ENCODE results near the gene ITGB1BP1. TPM values are rescaled to one million over a fixed set of nuclear protein-coding genes. Genes with fewer than 3 reads are reported as not detected.

ITGB1BP1 gene, protein sequence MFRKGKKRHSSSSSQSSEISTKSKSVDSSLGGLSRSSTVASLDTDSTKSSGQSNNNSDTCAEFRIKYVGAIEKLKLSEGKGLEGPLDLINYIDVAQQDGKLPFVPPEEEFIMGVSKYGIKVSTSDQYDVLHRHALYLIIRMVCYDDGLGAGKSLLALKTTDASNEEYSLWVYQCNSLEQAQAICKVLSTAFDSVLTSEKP
- 10 to 100 TPM; 46.5 to 76.7 (median 69.0) TPM for total RNA-seq
- total RNA-seq (2013), result 39.2 TPM
- total RNA-seq, result 21.2 to 60.0 (median 33.1) reads per million in 29 experiments

- ChIA-PET POLR2A (interaction anchor here (0.5 to 0.7 kb wide), 5 partner anchors 261 to 1902 kb away, joined by 3 to 4 read pairs (median 3); no protein-coding TSS in a partner anchor), CTCF (interaction anchor here in 1 of 2 donors (0.5 kb wide), 1 partner anchor 254 kb away, joined by 5 read pairs; no protein-coding TSS in a partner anchor)
- Histone ChIP-seq H3K27me3 (replicated peaks in 1 of 2; ENCODE audit: control insufficient read depth in 2 of 2, extremely low read depth in 1 of 2, insufficient read depth in 2 of 2, low read length in 1 of 2) (no peaks in the 10 kb centered on the region), H3K36me3 (ENCODE audit: control insufficient read depth in 2 of 2, extremely low read depth in 1 of 2, insufficient read depth in 1 of 2, low read length in 1 of 2) (peaks cover 0 to 6% of the 10 kb centered on the region in 2 donors), H3K9me3 (no peaks in the 10 kb centered on the region), H3K4me3 (ENCODE audit: control insufficient read depth in 1 of 2, extremely low read depth in 1 of 2, low read length in 1 of 2) (peak within 1 kb of the TSS; percentile 88 to 95), H3K27ac (ENCODE audit: low read length) (peak within 1 kb of the TSS; percentile 81), H3K4me1 (ENCODE audit: control insufficient read depth in 1 of 2, extremely low read depth in 1 of 2, insufficient read depth in 2 of 2, low read length in 2 of 2) (peaks cover 10 to 30% of the 10 kb centered on the region in 2 experiments)
- DNase-seq (peak; percentile 89 to 98 (median 94)), ATAC-seq (replicated peaks in 1 of 4) (peak; percentile 86 to 91 (median 88))
- WGBS (ENCODE audit: insufficient coverage), result under 1% methylated on average over 86 of the region's 91 CpGs
- no peak within 1 kb of the TSS for H3K4me3 Mint-ChIP-seq
- peaks cover 26 to 34% (median 29%) of the 10 kb centered on the region in 3 donors for H3K4me1 Mint-ChIP-seq
- H3K27me3 Mint-ChIP-seq, result no peaks in the 10 kb centered on the region
- H3K36me3 Mint-ChIP-seq, result peaks cover 9% of the 10 kb centered on the region
- peak within 1 kb of the TSS; percentile 93 for H3K27ac Mint-ChIP-seq
- H3K9me3 Mint-ChIP-seq, result no peaks in the 10 kb centered on the region
Observed at GRCh38 chr2:9423100-9423921, at the start of gene ITGB1BP1, which contains the start of gene CPSF3. ITGB1BP1 (minus strand) TSS chr2:9423528; CDS start chr2:9418697, 4,831 bp downstream. CPSF3 (plus strand) TSS chr2:9423654; CDS start chr2:9423774, 120 bp downstream.

GRCh38 chr2:9472511-9472910 is 49.2 kb upstream of the ITGB1BP1 start:
- peaks cover 0 to 16% of the 10 kb centered on the region in 2 donors for H3K36me3 ChIP-seq (ENCODE audit: control insufficient read depth in 2 of 2, extremely low read depth in 1 of 2, insufficient read depth in 1 of 2, low read length in 1 of 2)
- DNase-seq, result no peak
- peaks cover 16% of the 10 kb centered on the region for H3K36me3 Mint-ChIP-seq
- no peak overlapping the region for H3K4me3 ChIP-seq (ENCODE audit: control insufficient read depth in 1 of 2, extremely low read depth in 1 of 2, low read length in 1 of 2)
- H3K9me3 ChIP-seq, result no peaks in the 10 kb centered on the region
- H3K4me1 ChIP-seq (ENCODE audit: control insufficient read depth in 1 of 2, extremely low read depth in 1 of 2, insufficient read depth in 2 of 2, low read length in 2 of 2), result peaks cover 3 to 35% of the 10 kb centered on the region in 2 experiments
- no peaks in the 10 kb centered on the region for H3K27me3 ChIP-seq (replicated peaks in 1 of 2; ENCODE audit: control insufficient read depth in 2 of 2, extremely low read depth in 1 of 2, insufficient read depth in 2 of 2, low read length in 1 of 2)
- H3K27ac Mint-ChIP-seq, result peak overlapping the region; percentile 59 to 83
- ChIA-PET CTCF (no interaction called here), POLR2A (interaction anchor here in 1 of 2 donors (0.6 kb wide), 1 partner anchor 1154 kb away, joined by 3 read pairs; no protein-coding TSS in a partner anchor)
- ATAC-seq (replicated peaks in 1 of 4), result no peak
- no peak overlapping the region for H3K27ac ChIP-seq (ENCODE audit: low read length)
- WGBS (ENCODE audit: insufficient coverage), result 82% methylated on average over 3 of the region's 9 CpGs
- peak overlapping the region; percentile 76 to 84 (median 80) for H3K4me3 Mint-ChIP-seq
- H3K4me1 Mint-ChIP-seq, result peaks cover 31 to 36% (median 36%) of the 10 kb centered on the region in 3 donors
- no peaks in the 10 kb centered on the region for H3K27me3 Mint-ChIP-seq
- H3K9me3 Mint-ChIP-seq, result no peaks in the 10 kb centered on the region

GRCh38 chr2:9471206-9471605 is 47.9 kb upstream of the ITGB1BP1 start:
- H3K4me1 Mint-ChIP-seq, result peaks cover 18 to 23% (median 23%) of the 10 kb centered on the region in 3 donors
- Histone ChIP-seq H3K36me3 (ENCODE audit: control insufficient read depth in 2 of 2, extremely low read depth in 1 of 2, insufficient read depth in 1 of 2, low read length in 1 of 2) (peaks cover 0 to 16% of the 10 kb centered on the region in 2 donors), H3K4me3 (ENCODE audit: control insufficient read depth in 1 of 2, extremely low read depth in 1 of 2, low read length in 1 of 2) (no peak overlapping the region), H3K4me1 (ENCODE audit: control insufficient read depth in 1 of 2, extremely low read depth in 1 of 2, insufficient read depth in 2 of 2, low read length in 2 of 2) (peaks cover 3 to 26% of the 10 kb centered on the region in 2 experiments), H3K9me3 (no peaks in the 10 kb centered on the region), H3K27ac (ENCODE audit: low read length) (no peak overlapping the region), H3K27me3 (replicated peaks in 1 of 2; ENCODE audit: control insufficient read depth in 2 of 2, extremely low read depth in 1 of 2, insufficient read depth in 2 of 2, low read length in 1 of 2) (no peaks in the 10 kb centered on the region)
- no peak for DNase-seq
- no peaks in the 10 kb centered on the region for H3K9me3 Mint-ChIP-seq
- no peak for ATAC-seq (replicated peaks in 1 of 4)
- H3K36me3 Mint-ChIP-seq, result peaks cover 11% of the 10 kb centered on the region
- WGBS (ENCODE audit: insufficient coverage), result 100% methylated on average over 1 of the region's 5 CpGs
- H3K27ac Mint-ChIP-seq, result no peak overlapping the region
- H3K27me3 Mint-ChIP-seq, result no peaks in the 10 kb centered on the region
- CTCF ChIA-PET, result no interaction called here
- H3K4me3 Mint-ChIP-seq, result no peak overlapping the region
- POLR2A ChIA-PET, result no interaction called here

DNA sequence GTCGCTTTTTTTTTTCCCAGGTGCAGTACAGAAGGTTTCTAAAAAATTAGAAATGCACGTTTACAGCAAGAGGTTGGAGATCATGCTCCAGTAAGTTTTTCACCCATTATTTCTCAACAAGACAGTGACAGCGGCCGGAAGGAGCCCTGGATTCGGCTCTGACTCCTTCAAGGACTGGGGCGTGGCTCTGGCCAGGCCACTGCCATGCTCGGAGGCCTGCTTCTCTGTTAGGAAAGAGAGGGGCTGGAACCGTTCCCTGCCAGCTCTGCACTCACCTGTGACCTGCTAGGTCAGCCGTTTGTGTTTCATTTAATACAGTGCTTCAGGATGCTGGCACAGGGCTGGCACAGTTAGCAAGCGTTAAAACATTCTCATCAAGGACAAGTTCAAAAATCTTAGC is 44.4 kb upstream of the ITGB1BP1 start:
- Mint-ChIP-seq H3K9me3 (no peaks in the 10 kb centered on the region), H3K36me3 (peaks cover 21% of the 10 kb centered on the region), H3K27me3 (no peaks in the 10 kb centered on the region), H3K4me3 (no peak overlapping the region), H3K4me1 (peaks cover 0 to under 1% (median 0%) of the 10 kb centered on the region in 3 donors), H3K27ac (no peak overlapping the region)
- ChIA-PET POLR2A (interaction anchor here in 1 of 2 donors (0.6 to 0.7 kb wide), 2 partner anchors 19 to 37 kb away, joined by 3 read pairs; no protein-coding TSS in a partner anchor), CTCF (no interaction called here)
- Histone ChIP-seq H3K4me3 (ENCODE audit: control insufficient read depth in 1 of 2, extremely low read depth in 1 of 2, low read length in 1 of 2) (no peak overlapping the region), H3K27me3 (replicated peaks in 1 of 2; ENCODE audit: control insufficient read depth in 2 of 2, extremely low read depth in 1 of 2, insufficient read depth in 2 of 2, low read length in 1 of 2) (no peaks in the 10 kb centered on the region), H3K4me1 (ENCODE audit: control insufficient read depth in 1 of 2, extremely low read depth in 1 of 2, insufficient read depth in 2 of 2, low read length in 2 of 2) (no peaks in the 10 kb centered on the region), H3K27ac (ENCODE audit: low read length) (no peak overlapping the region), H3K36me3 (ENCODE audit: control insufficient read depth in 2 of 2, extremely low read depth in 1 of 2, insufficient read depth in 1 of 2, low read length in 1 of 2) (peaks cover 0 to 19% of the 10 kb centered on the region in 2 donors), H3K9me3 (no peaks in the 10 kb centered on the region)
- 98% methylated on average over 6 of the region's 10 CpGs for WGBS (ENCODE audit: insufficient coverage)
- no peak for ATAC-seq (replicated peaks in 1 of 4)
- DNase-seq, result no peak

DNA sequence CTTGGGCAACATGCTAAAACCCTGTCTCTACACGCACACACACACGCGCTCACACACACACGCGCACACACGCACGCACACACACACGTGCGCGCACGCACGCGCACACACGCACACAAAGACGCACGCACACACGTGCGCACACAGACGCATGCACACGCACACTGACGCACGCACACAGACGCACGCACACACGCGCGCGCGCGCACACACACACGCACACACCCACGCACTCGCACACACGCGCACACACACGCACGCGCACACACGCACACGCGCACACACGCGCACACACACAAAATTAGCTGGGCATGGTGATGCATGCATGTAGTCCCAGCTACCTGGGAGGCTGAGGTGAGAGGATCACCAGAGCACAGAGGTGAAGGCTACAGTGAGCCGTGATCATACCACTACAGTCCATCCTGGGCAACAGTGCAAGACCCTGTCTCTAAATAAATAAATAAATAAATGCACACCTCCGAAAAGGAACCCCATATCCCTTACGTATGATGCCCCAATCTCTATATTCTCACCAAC is 42.9 kb upstream of the ITGB1BP1 start:
- no peaks in the 10 kb centered on the region for H3K4me1 ChIP-seq (ENCODE audit: control insufficient read depth in 1 of 2, extremely low read depth in 1 of 2, insufficient read depth in 2 of 2, low read length in 2 of 2)
- H3K27ac ChIP-seq (ENCODE audit: low read length), result no peak overlapping the region
- H3K36me3 Mint-ChIP-seq, result peaks cover 20% of the 10 kb centered on the region
- WGBS (ENCODE audit: insufficient coverage), result 96% methylated on average over 43 of the region's 46 CpGs
- H3K4me3 Mint-ChIP-seq, result no peak overlapping the region
- H3K4me1 Mint-ChIP-seq, result no peaks in the 10 kb centered on the region
- CTCF ChIA-PET, result no interaction called here
- no peaks in the 10 kb centered on the region for H3K9me3 ChIP-seq
- H3K27me3 Mint-ChIP-seq, result no peaks in the 10 kb centered on the region
- POLR2A ChIA-PET, result no interaction called here
- H3K4me3 ChIP-seq (ENCODE audit: control insufficient read depth in 1 of 2, extremely low read depth in 1 of 2, low read length in 1 of 2), result no peak overlapping the region
- DNase-seq, result no peak
- H3K27ac Mint-ChIP-seq, result no peak overlapping the region
- no peak for ATAC-seq (replicated peaks in 1 of 4)
- H3K9me3 Mint-ChIP-seq, result no peaks in the 10 kb centered on the region
- peaks cover 3 to 18% of the 10 kb centered on the region in 2 donors for H3K36me3 ChIP-seq (ENCODE audit: control insufficient read depth in 2 of 2, extremely low read depth in 1 of 2, insufficient read depth in 1 of 2, low read length in 1 of 2)
- no peaks in the 10 kb centered on the region for H3K27me3 ChIP-seq (replicated peaks in 1 of 2; ENCODE audit: control insufficient read depth in 2 of 2, extremely low read depth in 1 of 2, insufficient read depth in 2 of 2, low read length in 1 of 2)

DNA sequence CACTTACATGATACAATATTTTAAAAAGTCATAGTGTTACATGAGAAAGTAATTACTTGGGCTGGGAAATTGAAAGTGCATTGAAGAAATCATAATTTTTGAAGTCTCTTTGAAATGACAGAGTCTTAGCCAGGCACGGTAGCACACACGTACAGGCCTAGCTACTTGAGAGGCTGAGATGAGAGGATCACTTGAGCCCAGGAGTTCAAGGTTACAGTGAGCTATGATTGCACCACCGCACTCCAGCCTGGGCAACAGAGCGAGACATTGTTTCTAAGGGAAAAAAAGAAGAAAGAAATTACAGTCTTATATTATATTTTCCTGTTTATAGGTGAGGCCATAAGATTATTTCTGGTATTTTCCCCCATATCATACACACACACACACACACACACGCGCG is 41.8 kb upstream of the ITGB1BP1 start:
- CTCF ChIA-PET, result interaction anchor here (0.5 to 0.7 kb wide), 2 partner anchors 26 to 938 kb away, joined by 3 to 5 read pairs; no protein-coding TSS in a partner anchor

More for the DNA sequence above, 41.8 kb upstream of the ITGB1BP1 start:
- no peak for DNase-seq
- WGBS (ENCODE audit: insufficient coverage), result 100% methylated on average over 2 of the region's 7 CpGs
- H3K9me3 ChIP-seq, result no peaks in the 10 kb centered on the region
- Mint-ChIP-seq H3K9me3 (no peaks in the 10 kb centered on the region), H3K27ac (peak overlapping the region in 1 of 2 donors; percentile 28), H3K36me3 (peaks cover 22% of the 10 kb centered on the region), H3K4me3 (no peak overlapping the region), H3K4me1 (no peaks in the 10 kb centered on the region), H3K27me3 (no peaks in the 10 kb centered on the region)
- ATAC-seq (replicated peaks in 1 of 4), result no peak
- H3K36me3 ChIP-seq (ENCODE audit: control insufficient read depth in 2 of 2, extremely low read depth in 1 of 2, insufficient read depth in 1 of 2, low read length in 1 of 2), result peaks cover 3 to 26% of the 10 kb centered on the region in 2 donors
- H3K27me3 ChIP-seq (replicated peaks in 1 of 2; ENCODE audit: control insufficient read depth in 2 of 2, extremely low read depth in 1 of 2, insufficient read depth in 2 of 2, low read length in 1 of 2), result no peaks in the 10 kb centered on the region
- H3K27ac ChIP-seq (ENCODE audit: low read length), result no peak overlapping the region
- H3K4me1 ChIP-seq (ENCODE audit: control insufficient read depth in 1 of 2, extremely low read depth in 1 of 2, insufficient read depth in 2 of 2, low read length in 2 of 2), result no peaks in the 10 kb centered on the region
- POLR2A ChIA-PET, result no interaction called here
- no peak overlapping the region for H3K4me3 ChIP-seq (ENCODE audit: control insufficient read depth in 1 of 2, extremely low read depth in 1 of 2, low read length in 1 of 2)

Measured in T-cell (primary cell).